ENCODE data around the gene MOGAT1.

- TF ChIP-seq, protein P1, sequence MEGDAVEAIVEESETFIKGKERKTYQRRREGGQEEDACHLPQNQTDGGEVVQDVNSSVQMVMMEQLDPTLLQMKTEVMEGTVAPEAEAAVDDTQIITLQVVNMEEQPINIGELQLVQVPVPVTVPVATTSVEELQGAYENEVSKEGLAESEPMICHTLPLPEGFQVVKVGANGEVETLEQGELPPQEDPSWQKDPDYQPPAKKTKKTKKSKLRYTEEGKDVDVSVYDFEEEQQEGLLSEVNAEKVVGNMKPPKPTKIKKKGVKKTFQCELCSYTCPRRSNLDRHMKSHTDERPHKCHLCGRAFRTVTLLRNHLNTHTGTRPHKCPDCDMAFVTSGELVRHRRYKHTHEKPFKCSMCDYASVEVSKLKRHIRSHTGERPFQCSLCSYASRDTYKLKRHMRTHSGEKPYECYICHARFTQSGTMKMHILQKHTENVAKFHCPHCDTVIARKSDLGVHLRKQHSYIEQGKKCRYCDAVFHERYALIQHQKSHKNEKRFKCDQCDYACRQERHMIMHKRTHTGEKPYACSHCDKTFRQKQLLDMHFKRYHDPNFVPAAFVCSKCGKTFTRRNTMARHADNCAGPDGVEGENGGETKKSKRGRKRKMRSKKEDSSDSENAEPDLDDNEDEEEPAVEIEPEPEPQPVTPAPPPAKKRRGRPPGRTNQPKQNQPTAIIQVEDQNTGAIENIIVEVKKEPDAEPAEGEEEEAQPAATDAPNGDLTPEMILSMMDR (IDR thresholded peaks at IDR 0.05): no peak
- no peak for TF ChIP-seq ZFX (IDR thresholded peaks at IDR 0.05; ENCODE audit: borderline replicate concordance)
Measured at GRCh38 chr2:222751238-222751637, 79.8 kb downstream of the MOGAT1 start.

Measured in 22Rv1 (cell line).